Naive thymus-derived CD8-positive, alpha-beta T cell (primary cell): ENCODE measurements around the gene EDIL3. TPM values are rescaled to one million over a fixed set of nuclear protein-coding genes. Genes with fewer than 3 reads are reported as not detected.

Source experiments
- ATAC-seq, 2 donors: fragments of 150-1000 bp; cut with Tn5 transposase in 1 of 2; sonication (Bioruptor Pico), chemical (Tn5 transposase) in 1 of 2; 1 replicate in 1 of 2; 2 replicates in 1 of 2; pipeline ENCODE4 v1.10.0; 2021; ENCODE audit warnings: mild to moderate bottlenecking in 2 of 2, moderate library complexity in 2 of 2
- POLR2A ChIA-PET: fragments of 350-600 bp; sonication (Branson Sonifier 250); formaldehyde crosslinking; loops from one replicate; lab custom pipeline; 2021; ENCODE audit warnings: antibody characterized with exemption; lab: Charles Lee
- DNase-seq, 10 donors: peaks; one replicate each; pipeline versions ENCODE4 v3.0.0 to v3.0.0-alpha.2; 2020 to 2022
- H3K27ac Mint-ChIP-seq, 10 donors: one replicate each; pipeline ENCODE4 v1.8.0; 2020 to 2022; ENCODE audit warnings: mild to moderate bottlenecking in 10 of 10, mixed read lengths in 10 of 10, moderate library complexity in 4 of 10, inconsistent platforms in 1 of 10
- H3K27me3 Mint-ChIP-seq, 5 donors: one replicate each; pipeline ENCODE4 v1.8.0; 2021 to 2022; ENCODE audit warnings: mixed read lengths in 5 of 5
- H3K36me3 Mint-ChIP-seq, 3 donors: one replicate each; pipeline ENCODE4 v1.8.0; 2020 to 2022; ENCODE audit warnings: mixed read lengths in 3 of 3, mild to moderate bottlenecking in 2 of 3, inconsistent platforms in 1 of 3
- H3K4me1 Mint-ChIP-seq, 4 donors: one replicate each; pipeline ENCODE4 v1.8.0; 2021 to 2022; ENCODE audit warnings: mixed read lengths in 4 of 4
- H3K4me3 Mint-ChIP-seq, 10 donors: one replicate each; pipeline ENCODE4 v1.8.0; 2020 to 2022; ENCODE audit warnings: mild to moderate bottlenecking in 10 of 10, mixed read lengths in 10 of 10, moderate library complexity in 6 of 10, inconsistent platforms in 1 of 10
- H3K9me3 Mint-ChIP-seq, 9 donors: one replicate each; pipeline ENCODE4 v1.8.0; 2020 to 2022; ENCODE audit warnings: mixed read lengths in 9 of 9, mild to moderate bottlenecking in 3 of 9, inconsistent platforms in 1 of 9, moderate library complexity in 1 of 9
- polyA plus RNA-seq, 3 donors: library from polyadenylated mRNA; unstranded; fragments of 300-500 nt; fragmentation: Illumina TruSeq; gene quantifications; one replicate each; pipeline ENCODE4 v1.2.3, GENCODE V29; 2021
- total RNA-seq, 8 experiments: library from RNA in 2 of 8; stranded (reverse) in 2 of 8; gene quantifications; one replicate each; pipeline ENCODE4 v1.2.3 and lab custom pipeline; 2021 to 2026

The EDIL3 gene
- total RNA-seq (not detected), polyA plus RNA-seq (not detected), total RNA-seq (lab: John Stamatoyannopoulos, UW) (0 to 0.52 (median 0) reads per million in 6 experiments)

- H3K27ac Mint-ChIP-seq = no peak within 1 kb of the TSS
- H3K4me1 Mint-ChIP-seq = peaks cover 5 to 11% (median 9%) of the 10 kb centered on the region in 4 donors
- ATAC-seq (no peak), DNase-seq (no peak)
- H3K27me3 Mint-ChIP-seq = peaks cover 30 to 50% (median 43%) of the 10 kb centered on the region in 5 donors
- peaks cover 0 to 8% (median 2%) of the 10 kb centered on the region in 3 donors for H3K36me3 Mint-ChIP-seq
- H3K9me3 Mint-ChIP-seq = peaks cover 0 to 8% (median 0%) of the 10 kb centered on the region in 9 donors
- POLR2A ChIA-PET = no interaction called here
- H3K4me3 Mint-ChIP-seq = peak within 1 kb of the TSS in 2 of 10 donors; percentile 24 to 38
Observed at GRCh38 chr5:84384604-84385575, at the start of gene EDIL3. EDIL3 (minus strand) TSS chr5:84384880; CDS start chr5:84384374, 506 bp downstream.

DNA sequence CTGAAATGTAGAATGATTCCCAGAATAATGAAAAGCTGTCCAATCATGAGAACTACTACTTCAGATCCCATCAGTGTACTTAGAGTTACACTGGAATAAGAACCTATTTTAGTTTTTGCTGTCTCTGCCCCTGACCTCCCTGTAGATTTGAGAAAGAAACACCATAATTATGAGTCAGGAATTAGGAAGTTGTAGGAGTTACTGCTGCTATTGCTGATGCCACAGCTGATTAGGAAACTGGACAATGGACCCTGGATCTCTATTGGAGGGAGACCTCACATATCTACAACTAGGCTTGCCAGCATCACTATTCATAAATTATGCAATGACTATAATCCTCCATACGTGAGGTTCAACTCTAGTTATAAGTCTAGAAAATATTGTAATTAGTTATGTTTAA, 48.8 kb upstream of the EDIL3 start:
- H3K4me1 Mint-ChIP-seq = no peaks in the 10 kb centered on the region
- DNase-seq = no peak
- H3K36me3 Mint-ChIP-seq = no peaks in the 10 kb centered on the region
- no peaks in the 10 kb centered on the region for H3K27me3 Mint-ChIP-seq
- no peak overlapping the region for H3K27ac Mint-ChIP-seq
- no peak for ATAC-seq
- H3K9me3 Mint-ChIP-seq = peaks cover 0 to 15% (median under 1%) of the 10 kb centered on the region in 9 donors
- H3K4me3 Mint-ChIP-seq = no peak overlapping the region
- POLR2A ChIA-PET = no interaction called here

- no peaks in the 10 kb centered on the region for H3K4me1 Mint-ChIP-seq
- DNase-seq = no peak
- H3K36me3 Mint-ChIP-seq = no peaks in the 10 kb centered on the region
- ATAC-seq = no peak
- H3K27me3 Mint-ChIP-seq = no peaks in the 10 kb centered on the region
- no peak overlapping the region for H3K4me3 Mint-ChIP-seq
- peaks cover 0 to 25% (median 1%) of the 10 kb centered on the region in 9 donors for H3K9me3 Mint-ChIP-seq
- H3K27ac Mint-ChIP-seq = no peak overlapping the region
- POLR2A ChIA-PET = no interaction called here
Observed at GRCh38 chr5:84430863-84431663, 46.4 kb upstream of the EDIL3 start.

DNA sequence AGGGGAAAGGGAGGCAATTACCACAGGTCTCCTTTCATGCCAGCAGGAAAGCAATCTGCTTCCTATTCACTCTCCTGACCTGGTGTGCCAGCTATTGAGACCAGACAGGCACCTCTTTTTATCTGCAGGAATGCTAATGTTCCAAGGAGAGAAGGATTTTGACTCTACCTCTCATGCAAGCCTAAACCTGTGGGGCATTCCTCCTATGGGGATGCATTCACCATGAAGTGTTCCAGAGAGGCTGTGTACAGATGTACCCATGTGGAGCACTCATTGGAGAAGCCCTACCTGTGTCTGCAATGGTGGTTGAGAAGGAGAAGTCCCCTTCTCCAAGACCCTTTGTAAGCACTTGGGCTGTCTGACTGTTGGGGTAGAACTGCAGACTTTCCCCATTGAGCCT, 45.4 kb upstream of the EDIL3 start:
- no peaks in the 10 kb centered on the region for H3K4me1 Mint-ChIP-seq
- H3K9me3 Mint-ChIP-seq = peaks cover 0 to 25% (median 1%) of the 10 kb centered on the region in 9 donors
- no peaks in the 10 kb centered on the region for H3K27me3 Mint-ChIP-seq
- ATAC-seq (no peak), DNase-seq (no peak)
- H3K36me3 Mint-ChIP-seq = no peaks in the 10 kb centered on the region
- no peak overlapping the region for H3K4me3 Mint-ChIP-seq
- H3K27ac Mint-ChIP-seq = no peak overlapping the region
- POLR2A ChIA-PET = no interaction called here

- H3K4me1 Mint-ChIP-seq = no peaks in the 10 kb centered on the region
- DNase-seq = no peak
- no peaks in the 10 kb centered on the region for H3K36me3 Mint-ChIP-seq
- H3K27me3 Mint-ChIP-seq = no peaks in the 10 kb centered on the region
- no peak overlapping the region for H3K4me3 Mint-ChIP-seq
- POLR2A ChIA-PET = no interaction called here
- H3K9me3 Mint-ChIP-seq = peaks cover 0 to 20% (median 6%) of the 10 kb centered on the region in 9 donors
- H3K27ac Mint-ChIP-seq = no peak overlapping the region
- no peak for ATAC-seq
Observed at GRCh38 chr5:84425365-84425881, 40.7 kb upstream of the EDIL3 start.

DNA sequence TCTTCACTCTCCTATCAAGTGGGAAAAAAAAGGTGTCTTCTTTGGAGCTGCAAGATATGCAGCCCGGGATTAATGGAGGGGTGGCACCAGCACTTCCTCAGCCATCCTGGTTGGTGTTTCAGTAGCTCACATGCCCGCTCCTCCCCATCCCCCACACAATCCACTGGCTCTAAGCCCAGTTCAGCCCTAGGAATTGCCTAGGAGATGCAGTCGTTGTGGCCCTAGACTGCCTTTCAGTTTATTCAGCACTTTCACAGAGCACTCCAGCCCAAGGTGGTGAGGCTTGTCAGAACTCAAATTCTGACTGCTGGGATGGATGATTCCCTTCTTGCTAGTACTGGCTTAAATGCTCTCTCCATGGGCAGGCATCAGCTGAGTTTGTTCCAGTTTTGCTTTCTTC, 35.1 kb upstream of the EDIL3 start:
- Mint-ChIP-seq H3K4me3 (no peak overlapping the region), H3K4me1 (no peaks in the 10 kb centered on the region), H3K27me3 (peaks cover 0 to 2% (median 0%) of the 10 kb centered on the region in 5 donors), H3K27ac (no peak overlapping the region), H3K9me3 (peaks cover 0 to 15% (median 7%) of the 10 kb centered on the region in 9 donors), H3K36me3 (no peaks in the 10 kb centered on the region)
- POLR2A ChIA-PET = no interaction called here
- ATAC-seq (no peak), DNase-seq (no peak)

- no peak overlapping the region for H3K4me3 Mint-ChIP-seq
- DNase-seq (no peak), ATAC-seq (no peak)
- no peaks in the 10 kb centered on the region for H3K36me3 Mint-ChIP-seq
- POLR2A ChIA-PET = no interaction called here
- H3K27me3 Mint-ChIP-seq = peaks cover 0 to 5% (median 0%) of the 10 kb centered on the region in 5 donors
- peaks cover 0 to 11% (median 2%) of the 10 kb centered on the region in 9 donors for H3K9me3 Mint-ChIP-seq
- H3K27ac Mint-ChIP-seq = no peak overlapping the region
- H3K4me1 Mint-ChIP-seq = no peaks in the 10 kb centered on the region
Observed at GRCh38 chr5:84411832-84412605, 27.3 kb upstream of the EDIL3 start.

DNA sequence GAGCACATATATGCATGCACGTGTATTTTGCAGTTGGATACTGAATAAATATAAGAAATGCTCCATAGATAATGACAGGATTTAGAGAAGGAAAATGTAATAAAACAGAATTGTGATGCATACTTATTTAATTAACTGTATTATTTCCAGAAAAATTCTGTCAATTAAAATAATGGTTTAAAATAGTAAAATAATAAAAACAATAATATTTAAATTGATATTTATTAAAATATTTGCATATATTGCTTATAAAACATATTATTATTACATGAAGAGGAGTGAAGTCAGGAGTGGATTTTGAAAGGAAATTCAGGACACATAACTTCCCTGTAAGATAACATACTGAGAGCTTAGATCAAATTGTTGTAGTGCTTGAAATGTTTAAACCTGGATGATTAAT, 21.4 kb upstream of the EDIL3 start:
- ATAC-seq = no peak
- Mint-ChIP-seq H3K4me3 (no peak overlapping the region), H3K27me3 (no peaks in the 10 kb centered on the region), H3K36me3 (no peaks in the 10 kb centered on the region), H3K9me3 (peaks cover 0 to 9% (median 0%) of the 10 kb centered on the region in 9 donors), H3K4me1 (no peaks in the 10 kb centered on the region), H3K27ac (no peak overlapping the region)
- DNase-seq = no peak
- POLR2A ChIA-PET = no interaction called here

DNA sequence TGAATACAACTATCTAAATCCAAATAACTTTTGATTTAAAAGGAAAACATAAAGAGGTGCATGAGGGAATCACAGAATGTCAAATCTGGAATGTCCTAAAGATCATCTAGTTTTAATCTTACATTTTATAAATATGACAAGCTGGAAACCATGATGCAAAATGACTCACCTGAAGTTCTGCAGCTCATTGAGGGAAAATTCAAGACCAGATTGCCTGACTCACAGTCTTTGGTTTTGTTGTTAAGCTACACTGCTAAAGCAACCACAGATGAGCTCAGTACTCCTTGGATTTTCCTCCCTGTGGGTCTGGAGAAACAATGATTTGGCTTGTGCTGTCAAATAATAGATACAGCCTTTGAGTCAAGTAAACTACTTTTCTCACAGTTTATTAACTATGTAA, 19.1 kb upstream of the EDIL3 start:
- Mint-ChIP-seq H3K27ac (no peak overlapping the region), H3K4me3 (no peak overlapping the region), H3K9me3 (peaks cover 0 to 9% (median 0%) of the 10 kb centered on the region in 9 donors), H3K4me1 (no peaks in the 10 kb centered on the region), H3K36me3 (no peaks in the 10 kb centered on the region), H3K27me3 (no peaks in the 10 kb centered on the region)
- POLR2A ChIA-PET = no interaction called here
- DNase-seq = no peak
- ATAC-seq = no peak

- no peaks in the 10 kb centered on the region for H3K36me3 Mint-ChIP-seq
- ATAC-seq (no peak), DNase-seq (no peak)
- H3K9me3 Mint-ChIP-seq = peaks cover 0 to 4% (median 0%) of the 10 kb centered on the region in 9 donors
- no peak overlapping the region for H3K4me3 Mint-ChIP-seq
- H3K27me3 Mint-ChIP-seq = no peaks in the 10 kb centered on the region
- POLR2A ChIA-PET = no interaction called here
- no peaks in the 10 kb centered on the region for H3K4me1 Mint-ChIP-seq
- H3K27ac Mint-ChIP-seq = no peak overlapping the region
Observed at GRCh38 chr5:84397385-84397784, 12.7 kb upstream of the EDIL3 start.

- Mint-ChIP-seq H3K9me3 (peaks cover 0 to 4% (median 0%) of the 10 kb centered on the region in 9 donors), H3K27ac (no peak overlapping the region), H3K36me3 (no peaks in the 10 kb centered on the region), H3K4me1 (no peaks in the 10 kb centered on the region), H3K4me3 (no peak overlapping the region), H3K27me3 (peaks cover 0 to 2% (median 0%) of the 10 kb centered on the region in 5 donors)
- POLR2A ChIA-PET = no interaction called here
- ATAC-seq = no peak
- no peak for DNase-seq
Observed at GRCh38 chr5:84393969-84394368, 9.3 kb upstream of the EDIL3 start.

GRCh38 chr5:84392836-84393235, 8.2 kb upstream of the EDIL3 start:
- no peak overlapping the region for H3K27ac Mint-ChIP-seq
- H3K4me3 Mint-ChIP-seq = no peak overlapping the region
- no peak for ATAC-seq
- H3K4me1 Mint-ChIP-seq = no peaks in the 10 kb centered on the region
- POLR2A ChIA-PET = no interaction called here
- H3K9me3 Mint-ChIP-seq = peaks cover 0 to 4% (median 0%) of the 10 kb centered on the region in 9 donors
- peaks cover 0 to 2% (median 0%) of the 10 kb centered on the region in 5 donors for H3K27me3 Mint-ChIP-seq
- H3K36me3 Mint-ChIP-seq = no peaks in the 10 kb centered on the region
- no peak for DNase-seq
